ENCODE results near the gene CTF1.
"Not testable (repeated sequence)": the region's sequence is repeated elsewhere in the genome, so short reads cannot be mapped to it uniquely, and the experiment has no call there.

The CTF1 gene

DNA sequence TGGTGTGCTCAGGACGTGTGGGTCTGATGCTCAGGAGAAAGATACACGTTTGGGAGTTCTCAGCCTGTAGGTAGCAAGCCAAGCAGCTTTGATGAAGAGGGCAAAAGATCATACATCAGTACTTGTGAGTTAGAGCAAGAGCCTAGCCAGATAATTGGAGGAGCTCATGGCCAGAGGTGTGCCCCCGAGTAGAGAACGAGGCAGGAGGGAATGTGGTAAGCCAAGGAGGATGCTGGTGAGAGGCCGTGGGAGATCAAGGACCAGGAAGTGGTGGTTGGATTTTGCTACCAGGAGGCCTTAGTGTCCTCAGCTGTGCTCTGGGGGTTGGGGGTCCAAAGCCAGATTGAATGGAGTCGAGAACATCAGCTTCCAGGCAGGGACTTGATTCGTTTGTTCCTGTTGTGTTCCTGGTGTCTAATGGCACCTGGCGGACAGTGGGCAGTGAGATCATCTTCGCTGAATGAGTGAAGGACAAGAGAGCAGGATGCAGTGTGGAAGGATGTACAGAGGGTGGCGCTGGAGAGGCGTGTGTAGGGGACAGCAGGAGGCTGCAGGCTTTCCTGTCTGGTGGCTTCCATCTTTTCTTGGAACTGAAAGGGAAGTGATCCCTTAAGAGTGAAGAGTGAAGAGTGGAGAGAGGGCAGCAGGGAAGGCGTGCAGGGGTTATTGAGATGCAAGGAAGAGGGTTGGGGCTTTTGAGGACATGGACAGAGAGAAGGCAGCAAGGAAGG, 38.6 kb downstream of the CTF1 start:
- DNase-seq, result peak; percentile 3

DNA sequence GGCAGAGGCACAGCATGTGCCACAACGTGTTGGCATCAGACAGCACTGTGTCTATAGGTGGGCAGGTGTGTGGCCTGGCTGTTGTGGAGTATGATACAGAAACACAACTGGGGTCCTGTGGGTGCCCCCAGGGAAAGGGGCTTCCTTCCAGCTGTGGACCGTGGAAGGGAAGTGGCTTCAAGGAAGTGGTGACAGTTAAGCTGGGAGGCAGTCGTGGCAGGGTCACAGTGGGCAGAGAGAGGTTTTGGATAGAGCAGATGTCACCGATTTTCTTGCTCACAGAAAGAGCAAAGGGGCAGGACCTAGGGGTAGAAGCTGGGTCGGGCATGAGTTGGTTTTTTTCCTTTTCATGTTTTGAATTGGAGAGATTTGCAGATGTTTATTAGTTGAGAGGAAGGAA, 41.3 kb downstream of the CTF1 start:
- no peak for DNase-seq

DNA sequence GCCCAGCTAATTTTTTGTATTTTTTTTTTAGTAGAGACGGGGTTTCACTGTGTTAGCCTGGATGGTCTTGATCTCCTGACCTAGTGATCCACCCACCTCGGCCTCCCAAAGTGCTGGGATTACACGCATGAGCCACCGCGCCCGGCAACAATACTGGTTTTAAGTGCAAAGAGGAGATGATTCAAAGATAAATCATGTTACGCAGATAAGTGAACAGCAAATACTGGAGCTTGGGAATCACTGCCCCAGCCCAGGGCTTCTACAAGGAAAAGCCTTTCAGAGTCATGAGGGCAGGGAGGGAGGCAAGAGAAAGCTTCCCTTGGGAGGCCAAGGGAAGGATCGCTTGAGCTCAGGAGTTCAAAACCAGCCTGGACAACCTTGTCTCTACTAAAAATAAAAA, 43.2 kb downstream of the CTF1 start:
- DNase-seq, result not testable (repeated sequence)

DNA sequence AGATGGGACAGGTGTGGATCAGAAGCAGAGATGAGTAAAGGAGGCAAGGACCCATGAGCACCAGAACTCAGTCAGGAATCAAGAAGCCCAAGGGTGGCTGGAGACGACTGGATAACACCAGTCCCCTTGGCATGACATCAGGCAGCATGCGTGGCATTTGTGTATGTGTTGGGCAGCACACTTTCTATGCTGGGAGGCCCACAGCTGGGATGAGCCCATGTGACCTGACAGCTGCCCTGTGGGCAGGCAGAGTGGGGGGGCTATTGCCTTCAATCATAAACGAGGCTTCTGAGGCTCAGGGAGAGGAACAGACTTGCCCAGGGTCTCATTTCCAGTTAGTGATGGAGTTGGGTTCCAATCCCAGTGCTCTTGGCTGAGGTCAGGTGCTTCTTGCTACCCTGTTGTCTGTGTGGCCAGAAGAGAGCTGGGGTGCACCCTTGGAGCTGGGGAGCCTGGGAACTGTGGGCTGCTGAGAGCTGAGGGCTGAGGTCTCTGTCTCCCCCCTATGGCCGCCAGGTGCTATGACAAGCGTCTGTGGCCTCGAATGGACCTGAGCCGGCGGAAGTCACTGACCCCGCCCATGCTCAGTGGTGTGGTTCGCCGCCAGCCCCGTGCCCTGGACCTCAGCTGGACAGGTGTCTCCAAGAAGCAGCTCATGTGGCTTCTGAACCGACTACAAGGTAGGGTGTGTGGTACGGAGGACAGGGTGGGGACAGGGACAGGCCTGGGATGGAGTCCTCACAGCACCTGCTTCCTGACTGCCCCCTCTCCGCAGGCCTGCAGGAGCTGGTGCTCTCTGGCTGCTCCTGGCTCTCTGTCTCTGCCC, 45.4 kb downstream of the CTF1 start:
- peak; percentile 58 for DNase-seq

DNA sequence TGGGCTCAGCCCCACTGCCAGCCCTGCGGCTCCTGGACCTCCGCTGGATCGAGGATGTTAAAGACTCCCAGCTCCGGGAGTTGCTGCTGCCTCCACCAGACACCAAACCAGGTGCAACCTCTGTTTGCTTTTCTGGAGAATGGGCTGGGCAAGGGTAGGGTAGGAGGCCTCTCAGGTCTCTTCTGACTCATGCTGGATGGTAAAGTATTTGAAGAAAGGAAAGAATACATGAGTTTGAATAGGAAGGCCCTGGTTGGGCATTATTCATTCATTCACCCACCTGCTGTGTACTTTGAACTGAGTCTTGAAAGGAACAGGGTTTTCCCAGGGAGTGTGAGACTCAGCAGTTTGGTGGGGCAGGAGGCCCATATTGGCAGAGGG, 46.0 kb downstream of the CTF1 start:
- DNase-seq, result no peak

DNA sequence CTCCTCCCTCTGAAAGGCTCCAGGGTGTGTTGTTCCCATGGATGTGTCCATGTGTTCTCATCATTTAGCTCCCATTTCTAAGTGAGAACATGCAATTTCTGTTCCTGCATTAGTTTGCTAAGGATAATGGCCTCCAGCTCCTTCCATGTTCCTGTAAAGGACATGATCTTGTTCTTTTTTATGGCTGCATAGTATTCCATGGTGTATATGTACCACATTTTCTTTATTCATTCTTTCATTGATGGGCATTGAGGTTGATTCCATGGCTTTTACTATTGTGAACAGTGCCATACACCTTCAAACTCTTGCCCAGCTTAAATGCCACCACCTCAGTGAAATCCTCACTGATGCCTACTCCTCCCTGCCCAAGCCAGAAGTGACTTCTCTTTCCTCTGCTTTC, 47.9 kb downstream of the CTF1 start:
- DNase-seq, result no peak

DNA sequence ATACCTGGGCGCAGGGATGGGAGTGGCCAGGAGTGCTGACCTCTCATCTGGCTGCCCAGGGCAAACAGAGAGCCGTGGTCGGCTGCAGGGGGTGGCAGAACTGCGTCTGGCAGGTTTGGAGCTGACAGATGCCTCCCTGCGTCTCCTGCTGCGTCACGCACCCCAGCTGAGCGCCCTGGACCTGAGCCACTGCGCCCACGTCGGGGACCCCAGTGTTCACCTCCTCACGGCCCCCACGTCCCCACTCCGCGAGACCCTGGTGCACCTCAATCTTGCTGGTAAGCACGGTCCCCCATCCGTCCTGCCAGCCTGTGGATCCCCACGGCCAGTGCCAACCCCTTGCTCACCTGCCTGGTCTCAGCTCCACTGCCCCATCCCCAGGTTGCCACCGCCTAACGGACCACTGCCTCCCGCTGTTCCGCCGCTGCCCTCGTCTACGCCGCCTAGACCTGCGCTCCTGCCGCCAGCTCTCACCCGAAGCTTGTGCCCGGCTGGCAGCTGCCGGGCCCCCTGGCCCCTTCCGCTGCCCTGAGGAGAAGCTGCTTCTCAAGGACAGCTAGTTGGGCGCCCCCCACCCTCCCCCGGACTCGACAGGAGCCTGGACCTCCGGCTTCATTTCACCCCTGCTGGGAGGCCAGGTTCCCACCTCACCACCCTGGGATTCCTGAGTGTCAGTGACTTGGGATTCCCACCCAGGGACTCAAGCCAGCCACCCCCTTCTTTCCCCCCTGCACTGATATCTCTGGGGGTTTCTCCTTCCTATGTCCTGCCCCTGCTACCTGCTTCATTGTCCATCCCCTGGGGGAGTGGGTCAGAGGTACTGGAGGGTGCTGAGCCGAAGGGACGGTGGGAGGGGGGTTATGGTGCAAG, 50.5 kb downstream of the CTF1 start:
- no peak for DNase-seq

DNA sequence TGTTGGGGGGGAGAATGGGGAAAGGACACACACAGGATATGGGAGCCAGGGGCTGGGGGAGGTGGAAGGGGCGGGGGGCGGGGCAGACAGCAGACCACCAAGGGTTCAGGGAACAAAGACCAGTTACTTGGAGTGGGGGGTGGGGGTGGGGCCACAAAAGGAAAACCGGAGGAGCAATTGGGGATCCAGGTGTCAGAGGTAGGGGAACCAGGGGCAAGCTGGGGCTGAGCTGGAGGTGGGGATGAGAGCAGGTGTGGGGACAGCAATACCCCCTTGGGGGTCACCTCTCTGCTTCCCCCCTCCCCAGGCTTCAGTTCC, 51.1 kb downstream of the CTF1 start:
- DNase-seq, result no peak

DNA sequence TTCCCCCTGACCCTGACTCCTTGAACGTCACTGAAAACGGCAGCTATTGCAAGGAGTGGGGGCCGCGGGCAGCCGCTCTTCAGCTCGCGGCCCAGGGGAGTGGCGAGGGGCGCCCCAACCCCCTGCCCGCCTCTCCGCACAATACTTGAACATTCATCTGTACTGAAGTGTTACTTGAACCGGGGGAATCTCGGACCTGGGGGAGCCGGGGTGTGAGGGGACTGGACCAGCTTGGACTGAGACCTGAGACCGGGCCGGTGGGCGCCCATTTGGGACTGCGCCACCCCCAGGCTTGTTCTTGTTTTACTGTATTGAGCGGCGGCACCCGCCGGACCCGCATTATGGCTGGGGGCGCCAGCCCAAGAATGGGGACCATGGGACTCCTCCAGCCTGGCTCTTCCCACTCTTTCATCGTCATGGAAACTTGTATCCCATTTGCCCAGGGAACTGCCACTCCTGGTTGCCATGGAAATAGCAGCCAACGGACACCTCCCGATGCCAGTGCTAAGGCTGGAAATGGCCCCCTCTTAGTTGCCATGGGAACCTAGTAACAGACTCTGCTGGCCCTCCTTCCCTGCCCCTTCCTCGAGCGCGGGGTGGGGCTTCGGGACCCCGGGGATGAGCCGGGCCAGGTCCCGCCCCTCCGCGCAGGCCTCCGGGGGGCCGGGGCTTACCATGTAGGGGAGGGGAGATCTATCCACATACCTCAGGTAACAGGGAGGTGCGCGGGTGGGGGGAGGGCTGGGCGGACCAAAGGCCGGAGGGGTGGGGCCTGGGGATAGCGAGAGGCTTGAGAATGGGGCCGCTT, 51.6 kb downstream of the CTF1 start:
- DNase-seq, result no peak

DNA sequence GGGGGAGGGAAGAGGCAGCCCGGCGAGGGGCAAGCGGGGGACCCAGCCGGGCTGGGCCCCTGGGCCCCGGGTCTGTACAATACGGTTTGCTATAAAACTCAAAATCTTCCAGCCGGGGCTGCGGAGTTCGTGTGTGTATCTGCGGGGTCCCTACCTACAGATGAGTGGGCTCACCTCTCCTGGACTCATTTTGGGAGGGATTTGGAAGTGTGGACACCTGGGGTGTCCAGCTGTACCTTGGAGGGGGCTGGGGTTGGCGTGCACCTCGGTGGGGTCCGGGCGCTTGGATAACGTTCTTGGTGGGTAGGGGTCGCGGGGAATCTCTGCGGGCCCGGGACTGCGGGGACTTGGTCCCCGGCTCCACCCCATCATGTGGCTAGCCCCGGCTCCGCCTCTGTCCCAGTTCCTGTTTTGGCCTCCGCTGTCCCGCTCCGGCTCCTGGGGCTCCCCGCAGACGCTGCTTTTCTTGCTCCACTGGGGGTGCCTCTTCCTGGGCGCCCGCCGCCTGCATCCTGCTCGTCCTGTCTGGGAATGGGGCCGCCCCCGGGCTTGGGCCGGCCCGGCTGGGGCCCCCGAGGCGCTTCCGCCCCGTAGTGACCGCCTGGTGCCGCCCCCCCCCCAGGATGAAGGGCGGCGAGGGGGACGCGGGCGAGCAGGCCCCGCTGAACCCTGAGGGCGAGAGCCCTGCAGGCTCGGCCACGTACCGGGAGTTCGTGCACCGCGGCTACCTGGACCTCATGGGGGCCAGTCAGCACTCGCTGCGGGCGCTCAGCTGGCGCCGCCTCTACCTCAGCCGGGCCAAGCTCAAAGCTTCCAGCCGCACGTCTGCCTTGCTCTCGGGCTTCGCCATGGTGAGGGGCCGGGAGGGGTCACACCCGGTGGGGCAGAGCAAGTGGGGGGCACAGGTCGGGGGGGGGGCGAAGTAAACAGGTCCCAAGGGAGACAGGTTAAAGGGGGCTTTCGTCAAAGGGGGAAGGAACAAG, 52.5 kb downstream of the CTF1 start, which contains the start of gene ORAI3:
Gene ORAI3 (plus strand): TSS at position 402 of the 983 bp plus-strand sequence. CDS start 222 bp downstream, at position 624.
- peak; percentile 12 for DNase-seq

DNA sequence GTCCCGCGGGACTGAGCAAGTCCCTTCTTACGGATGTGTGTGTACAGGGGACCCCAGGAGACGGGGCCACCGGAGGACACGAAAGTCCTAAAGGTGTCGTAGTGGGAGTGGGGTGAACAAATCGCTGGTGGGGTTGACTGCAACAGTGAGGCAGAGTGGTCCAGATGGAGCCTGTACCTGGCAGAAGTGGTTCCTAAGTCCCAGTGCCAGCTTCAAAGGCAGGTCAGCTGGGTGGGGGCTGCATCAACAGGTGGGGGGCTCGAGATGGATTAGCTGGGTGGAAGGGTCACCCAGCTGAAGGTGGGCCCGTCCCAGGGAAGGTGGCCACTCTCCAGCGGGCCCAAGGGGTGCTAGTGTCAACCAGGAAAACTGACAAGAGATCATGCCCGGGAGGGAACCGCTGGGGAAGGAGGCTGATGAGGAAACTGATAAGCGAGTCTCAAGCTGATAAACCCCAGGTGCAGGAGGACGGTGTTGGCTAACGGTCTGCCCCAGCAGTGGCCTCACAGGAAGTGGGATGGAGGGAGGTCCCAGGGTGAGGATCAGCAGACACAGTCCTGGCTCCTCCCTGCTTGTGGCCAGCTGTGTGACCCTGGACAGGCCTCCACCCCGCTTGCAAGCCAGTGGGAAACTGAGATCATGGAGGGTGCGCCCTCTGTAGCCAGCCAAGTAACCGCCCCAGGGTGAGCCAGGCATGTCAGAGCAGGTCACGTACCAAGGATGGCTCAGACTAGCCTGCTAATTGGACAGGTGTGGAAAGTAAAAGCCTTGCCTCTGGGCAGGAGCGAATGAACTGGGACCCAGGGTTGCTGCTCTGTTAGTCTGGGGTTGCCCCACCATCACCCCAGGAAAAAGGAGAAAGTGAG, 53.5 kb downstream of the CTF1 start:
- DNase-seq, result peak; percentile 16

DNA sequence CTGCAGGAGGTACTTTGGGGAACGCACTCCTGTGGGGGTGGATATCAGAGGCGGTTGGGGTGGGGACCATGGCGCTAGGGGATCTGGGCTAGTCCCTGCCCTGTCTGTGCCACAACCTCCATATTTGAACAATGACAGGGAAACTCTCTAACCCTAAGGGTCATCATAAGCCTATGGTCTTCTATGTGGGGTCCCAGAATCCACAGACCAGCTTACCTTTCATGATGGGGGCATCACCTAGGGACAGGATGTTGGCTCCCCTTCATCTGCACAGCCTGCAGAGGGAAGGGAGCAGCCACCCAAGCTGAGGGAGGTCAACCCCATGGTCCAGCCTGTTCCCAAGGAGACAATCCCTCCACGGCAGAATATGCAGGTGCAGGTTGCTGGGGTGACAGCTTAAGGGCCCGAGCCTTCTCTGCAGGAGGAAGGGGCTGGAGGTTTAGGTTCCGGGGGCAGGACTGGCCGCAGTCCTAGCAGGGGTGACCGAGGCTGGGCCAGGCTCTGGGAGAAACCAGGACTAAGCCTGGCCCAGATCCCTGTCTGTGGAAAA, 54.2 kb downstream of the CTF1 start:
- no peak for DNase-seq

DNA sequence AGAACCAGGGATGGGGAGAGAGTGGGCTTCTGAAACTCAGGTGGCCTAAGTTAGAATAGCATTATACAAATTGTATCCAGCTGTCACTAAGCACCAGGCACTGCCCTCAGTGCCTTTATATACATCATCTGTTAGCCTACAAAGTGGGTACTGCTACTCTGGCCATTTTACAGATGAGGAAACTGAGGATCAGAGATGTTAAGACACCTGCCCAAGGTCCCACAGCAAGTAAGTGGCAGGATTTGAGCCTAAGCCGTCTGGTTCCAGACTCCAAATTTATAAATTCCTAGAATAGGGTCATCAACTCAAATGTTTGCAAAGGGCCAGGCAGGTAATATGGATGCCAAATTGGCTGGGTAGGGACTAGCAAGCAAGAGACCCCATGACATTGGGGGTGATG, 54.8 kb downstream of the CTF1 start:
- no peak for DNase-seq

DNA sequence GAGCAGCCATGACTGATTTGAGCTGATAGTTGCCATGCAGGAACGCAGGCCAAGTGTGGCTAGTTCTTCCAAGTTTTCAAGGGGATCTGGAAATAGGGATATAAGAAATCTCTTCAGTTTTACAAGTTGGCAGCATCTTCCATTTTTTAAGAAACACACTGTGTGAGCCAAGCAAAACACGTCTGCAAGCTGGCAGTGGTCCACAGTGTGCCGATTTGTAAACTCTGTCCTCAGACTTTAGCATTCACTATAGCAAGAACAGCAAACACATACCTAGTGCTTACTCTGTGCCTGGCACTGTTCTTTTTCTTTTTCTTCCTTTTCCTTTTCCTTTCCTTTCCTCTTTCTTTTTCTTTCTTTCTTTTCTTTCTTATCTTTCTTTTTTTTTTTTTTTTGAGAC, 55.3 kb downstream of the CTF1 start:
- no peak for DNase-seq

DNA sequence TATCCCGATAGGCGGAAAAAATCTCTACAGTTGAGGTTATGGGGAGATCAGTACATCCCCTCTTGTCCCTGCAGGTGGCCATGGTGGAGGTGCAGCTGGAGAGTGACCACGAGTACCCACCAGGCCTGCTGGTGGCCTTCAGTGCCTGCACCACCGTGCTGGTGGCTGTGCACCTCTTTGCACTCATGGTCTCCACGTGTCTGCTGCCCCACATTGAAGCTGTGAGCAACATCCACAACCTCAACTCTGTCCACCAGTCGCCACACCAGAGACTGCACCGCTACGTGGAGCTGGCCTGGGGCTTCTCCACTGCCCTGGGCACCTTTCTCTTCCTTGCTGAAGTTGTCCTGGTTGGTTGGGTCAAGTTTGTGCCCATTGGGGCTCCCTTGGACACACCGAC, 56.7 kb downstream of the CTF1 start:
- DNase-seq, result no peak

All from stimulated activated naive CD4-positive, alpha-beta T cell treated with Interleukin-2 at 50 U/mL for 16 hours (primary cell).